HG03575 (cell line): ENCODE measurements around the gene NOCT.

ENCODE experiments used
- ATAC-seq: cut with Tn5 transposase; IDR thresholded peaks from one replicate; pipeline ENCODE4 v1.9.1; 2021; ENCODE audit not compliant: unreplicated experiment, insufficient number of reproducible peaks, low FRiP score; ENCODE audit errors: extremely low read depth

NOCT gene

DNA sequence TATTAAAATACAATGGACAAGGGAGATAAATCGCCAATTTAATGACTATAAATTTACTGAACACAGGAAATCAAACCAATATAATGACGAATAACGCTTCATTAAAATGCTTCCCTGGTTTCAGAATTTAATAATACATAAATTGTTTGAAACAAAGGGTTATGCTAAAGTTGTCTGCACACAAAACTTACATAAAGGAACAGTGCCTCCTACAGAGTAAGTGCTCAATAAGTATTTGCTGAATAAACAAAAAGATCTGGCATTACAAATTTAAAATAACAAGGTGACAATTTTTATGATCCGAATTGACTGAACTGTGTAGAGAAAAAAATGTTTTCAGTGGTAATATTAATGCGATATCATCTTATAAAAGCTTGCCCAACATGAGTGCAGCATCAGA lies 69.6 kb downstream of the NOCT start:
- no peak for ATAC-seq

DNA sequence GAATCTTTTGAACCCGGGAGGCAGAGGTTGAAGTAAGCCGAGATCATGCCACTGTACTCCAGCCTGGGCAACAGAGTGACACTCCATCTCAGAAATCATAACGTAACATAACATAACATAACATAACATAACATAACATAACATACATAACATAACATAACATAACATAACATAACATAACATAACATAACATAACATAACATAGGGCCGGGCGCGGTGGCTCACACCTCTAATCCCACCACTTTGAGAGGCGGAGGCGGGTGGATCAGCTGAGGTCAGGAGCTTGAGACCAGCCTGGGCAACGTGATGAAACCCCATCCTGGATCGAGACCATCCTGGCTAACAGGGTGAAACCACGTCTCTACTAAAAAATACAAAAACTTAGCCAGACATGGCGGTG lies 76.7 kb downstream of the NOCT start:
- no peak for ATAC-seq
